Fibroblast of mammary gland (primary cell): ENCODE measurements around the gene NANS.
A peak's percentile ranks its signal among the peaks of the same experiment; 100 is the strongest.
"Not testable (repeated sequence)": the region's sequence is repeated elsewhere in the genome, so short reads cannot be mapped to it uniquely, and the experiment has no call there.

ENCODE experiments used
- DNase-seq: peaks from one replicate; pipeline ENCODE4 v3.0.0-alpha.2; 2010; ENCODE audit warnings: low read depth
- H3K4me3 ChIP-seq: 2 replicates; pipeline ENCODE4 v1.5.1; 2011; ENCODE audit warnings: low read depth, mild to moderate bottlenecking, low read length, moderate library complexity; ENCODE audit not compliant: control insufficient read depth
- TF ChIP-seq, protein P1 (sequence below): conservative IDR thresholded peaks from 2 replicates; pipeline ENCODE4 v1.5.1; 2011; ENCODE audit warnings: low read depth, low read length, inconsistent platforms; ENCODE audit not compliant: control insufficient read depth, insufficient read depth

NANS gene

DNA sequence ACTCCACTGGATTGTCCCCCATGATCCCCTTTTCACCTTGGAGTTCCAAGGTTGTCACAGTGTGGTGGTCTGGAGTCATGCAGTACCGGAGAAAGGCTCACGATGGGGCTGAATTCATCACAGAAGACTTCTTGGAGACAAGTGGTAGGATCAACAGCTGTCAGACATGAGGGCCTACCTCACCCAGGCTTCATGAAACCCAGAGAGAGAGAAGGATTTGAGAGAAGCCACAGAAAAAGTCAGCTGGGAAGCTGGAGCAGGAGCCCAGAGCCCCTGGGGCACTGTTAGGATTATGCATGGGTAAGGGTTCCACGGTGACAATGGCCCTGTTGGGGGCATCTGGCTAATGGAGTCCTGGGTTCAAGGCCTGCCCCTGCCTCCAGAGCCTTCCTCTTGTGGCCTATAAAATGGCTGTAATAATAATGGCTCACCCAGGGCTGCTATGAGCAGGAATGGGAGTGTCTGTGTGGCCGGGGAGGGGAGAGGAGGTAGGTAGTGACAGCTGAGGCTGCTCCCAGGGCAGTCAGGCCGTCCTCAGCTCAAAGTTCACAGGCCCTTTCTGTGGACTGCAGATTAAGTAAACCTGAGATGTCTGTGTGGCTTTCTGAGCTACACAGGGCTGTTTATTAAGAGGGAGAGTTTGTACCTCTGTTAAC lies 61.6 kb downstream of the NANS start:
- peak; percentile 26 for DNase-seq
- H3K4me3 ChIP-seq, result peak overlapping the region; percentile 45

DNA sequence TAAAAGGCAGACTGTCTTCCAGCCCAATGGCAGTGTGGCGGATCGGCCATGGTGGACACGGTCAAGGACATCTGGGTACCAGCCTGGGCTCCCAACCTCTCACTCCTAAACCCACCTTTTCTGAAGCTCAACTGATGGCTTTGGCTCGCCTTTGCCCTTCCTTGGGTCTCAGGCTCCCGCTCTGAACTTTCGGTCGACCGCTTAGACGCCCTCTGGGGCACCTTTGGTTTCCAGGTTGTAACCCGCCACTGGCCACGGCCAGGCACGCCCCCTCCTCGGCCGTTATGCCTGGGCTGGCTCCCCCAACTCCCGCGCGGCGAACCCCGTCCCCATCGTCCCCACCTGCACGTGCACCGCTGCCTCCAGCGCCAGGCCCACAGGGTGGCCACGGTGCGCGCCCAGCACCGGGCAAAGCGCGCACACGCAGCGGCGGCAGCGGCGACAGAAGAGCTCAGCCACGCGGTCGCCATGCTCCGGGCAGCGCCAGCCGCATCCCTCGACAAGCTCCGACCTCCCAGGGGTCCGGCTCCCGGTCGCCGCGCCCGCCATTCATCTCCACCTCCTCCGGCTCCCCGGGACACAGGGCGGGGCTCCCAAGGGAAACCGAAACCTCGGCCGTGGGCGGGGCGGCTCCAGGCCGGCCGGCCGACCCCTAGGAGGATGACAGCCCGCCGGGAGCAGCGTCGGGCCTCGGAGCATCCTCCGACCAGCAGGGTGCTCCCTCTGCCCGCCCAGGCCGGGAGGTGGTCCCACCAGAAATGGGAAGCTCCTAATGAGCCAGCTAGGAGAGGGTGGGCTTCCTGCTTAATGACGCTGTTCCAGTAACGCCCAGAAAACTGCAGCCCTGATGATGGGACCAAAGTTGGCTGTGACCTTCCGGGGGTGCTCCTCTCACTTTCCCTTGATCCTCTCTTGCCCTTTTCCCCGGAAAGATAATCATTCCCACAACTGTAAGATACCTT lies 62.4 kb downstream of the NANS start, which contains the start of gene TRIM14:
Gene TRIM14, minus strand, starts transcription at position 583 of the 962 bp plus-strand sequence. Its CDS starts 34 bp downstream, at position 549.
- TF ChIP-seq, protein P1, sequence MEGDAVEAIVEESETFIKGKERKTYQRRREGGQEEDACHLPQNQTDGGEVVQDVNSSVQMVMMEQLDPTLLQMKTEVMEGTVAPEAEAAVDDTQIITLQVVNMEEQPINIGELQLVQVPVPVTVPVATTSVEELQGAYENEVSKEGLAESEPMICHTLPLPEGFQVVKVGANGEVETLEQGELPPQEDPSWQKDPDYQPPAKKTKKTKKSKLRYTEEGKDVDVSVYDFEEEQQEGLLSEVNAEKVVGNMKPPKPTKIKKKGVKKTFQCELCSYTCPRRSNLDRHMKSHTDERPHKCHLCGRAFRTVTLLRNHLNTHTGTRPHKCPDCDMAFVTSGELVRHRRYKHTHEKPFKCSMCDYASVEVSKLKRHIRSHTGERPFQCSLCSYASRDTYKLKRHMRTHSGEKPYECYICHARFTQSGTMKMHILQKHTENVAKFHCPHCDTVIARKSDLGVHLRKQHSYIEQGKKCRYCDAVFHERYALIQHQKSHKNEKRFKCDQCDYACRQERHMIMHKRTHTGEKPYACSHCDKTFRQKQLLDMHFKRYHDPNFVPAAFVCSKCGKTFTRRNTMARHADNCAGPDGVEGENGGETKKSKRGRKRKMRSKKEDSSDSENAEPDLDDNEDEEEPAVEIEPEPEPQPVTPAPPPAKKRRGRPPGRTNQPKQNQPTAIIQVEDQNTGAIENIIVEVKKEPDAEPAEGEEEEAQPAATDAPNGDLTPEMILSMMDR, result peak; percentile 19
- DNase-seq, result peak; percentile 44
- peak within 1 kb of the TSS; percentile 45 for H3K4me3 ChIP-seq

More for the DNA sequence above, 61.6 kb downstream of the NANS start:
- TF ChIP-seq, protein P1, result peak; percentile 26

DNA sequence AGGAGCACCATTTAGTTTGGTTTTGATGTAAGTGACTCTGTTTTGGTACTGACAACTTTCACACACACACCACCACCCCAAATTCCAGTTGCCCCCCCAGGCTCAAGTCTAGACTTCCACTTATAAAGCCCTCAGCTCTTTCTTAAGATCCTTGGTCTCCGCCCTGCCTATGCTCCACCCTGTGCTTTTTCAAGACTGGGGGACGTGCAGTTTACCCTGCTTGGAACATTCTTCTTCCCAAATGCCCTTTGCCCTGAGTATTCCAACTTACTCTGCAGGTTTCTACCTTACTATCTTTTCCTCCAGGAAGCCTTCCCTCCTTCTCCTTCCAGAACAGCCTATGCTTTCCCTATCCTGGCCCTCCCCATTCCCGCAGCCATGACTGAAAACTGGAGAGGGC lies 63.9 kb downstream of the NANS start:
- no peak overlapping the region for H3K4me3 ChIP-seq
- TF ChIP-seq, protein P1, result no peak
- DNase-seq, result no peak

DNA sequence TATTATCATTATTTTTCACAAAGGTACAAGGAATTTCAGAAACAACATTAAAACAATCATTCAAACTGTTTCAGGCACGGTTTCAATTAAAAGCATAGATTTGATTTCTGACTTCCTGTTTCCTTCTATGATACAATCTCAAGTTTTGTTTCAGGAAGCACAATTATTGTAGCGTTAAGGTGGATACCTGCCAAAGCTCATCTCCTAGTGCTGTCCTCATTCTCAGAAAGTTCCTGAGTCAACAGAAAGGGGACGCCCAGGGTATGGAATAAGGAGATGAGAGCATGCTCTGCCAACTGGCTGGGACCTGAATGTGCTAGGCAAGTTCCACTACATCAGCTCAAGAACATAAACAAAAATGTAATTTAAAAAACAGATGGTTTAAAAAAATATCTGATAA lies 64.5 kb downstream of the NANS start:
- H3K4me3 ChIP-seq, result no peak overlapping the region
- TF ChIP-seq, protein P1, result no peak
- peak; percentile 22 for DNase-seq

DNA sequence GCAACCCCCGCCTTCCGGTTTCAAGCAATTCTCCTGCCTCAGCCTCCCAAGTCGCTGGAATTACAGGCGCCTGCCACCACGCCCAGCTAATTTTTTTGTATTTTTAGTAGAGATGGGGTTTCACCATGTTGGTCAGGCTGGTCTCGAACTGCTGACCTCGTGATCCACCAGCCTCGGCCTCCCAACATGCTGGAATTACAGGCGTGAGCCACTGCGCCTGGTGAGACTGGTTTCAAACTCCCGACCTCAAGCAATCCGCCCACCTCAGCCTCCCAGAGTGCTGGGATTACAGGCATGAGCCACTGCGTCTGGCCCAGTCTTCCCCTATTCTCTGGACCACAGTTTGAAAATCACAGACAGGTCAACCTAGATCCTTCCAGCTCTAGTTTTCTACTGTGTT lies 67.6 kb downstream of the NANS start:
- H3K4me3 ChIP-seq, DNase-seq: not testable (repeated sequence)

DNA sequence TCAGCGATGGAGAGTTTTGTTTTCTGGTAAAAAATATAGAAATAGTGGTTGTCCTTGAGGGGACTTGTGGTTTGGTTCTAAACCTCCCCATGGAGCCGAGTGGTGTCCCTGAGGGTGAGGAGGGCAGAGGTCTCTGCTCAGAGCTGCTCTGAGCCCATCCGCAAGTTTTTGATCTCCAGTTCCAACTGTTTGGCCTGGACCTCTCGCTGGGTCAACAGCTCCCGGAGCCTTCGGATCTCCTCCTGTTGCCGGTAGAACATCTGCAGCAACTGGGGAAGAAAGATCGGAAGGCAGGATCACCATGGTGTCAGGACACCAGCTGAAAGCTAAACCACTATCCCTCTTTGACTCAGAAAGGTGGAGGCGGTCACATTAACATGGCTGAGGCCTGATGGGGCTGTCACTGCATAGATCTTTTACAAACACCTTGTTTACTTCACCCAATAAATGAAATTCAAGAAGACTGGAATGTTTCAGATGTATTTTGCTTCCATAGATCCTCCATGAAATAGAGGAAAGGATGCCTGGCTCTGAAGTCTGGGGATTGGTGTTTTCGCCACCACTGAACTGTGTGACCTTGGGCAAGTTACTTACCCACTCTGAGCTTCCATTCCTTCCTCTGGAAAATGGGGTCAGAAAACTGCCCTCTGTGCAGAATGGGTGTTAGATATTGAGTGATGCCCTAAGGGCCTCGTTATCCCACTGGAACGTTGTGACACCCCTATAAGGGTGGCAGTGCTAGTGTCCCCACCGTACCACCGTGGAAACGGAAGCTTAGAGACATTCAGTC lies 68.3 kb downstream of the NANS start:
- DNase-seq, result no peak
- no peak overlapping the region for H3K4me3 ChIP-seq
- TF ChIP-seq, protein P1, result no peak

DNA sequence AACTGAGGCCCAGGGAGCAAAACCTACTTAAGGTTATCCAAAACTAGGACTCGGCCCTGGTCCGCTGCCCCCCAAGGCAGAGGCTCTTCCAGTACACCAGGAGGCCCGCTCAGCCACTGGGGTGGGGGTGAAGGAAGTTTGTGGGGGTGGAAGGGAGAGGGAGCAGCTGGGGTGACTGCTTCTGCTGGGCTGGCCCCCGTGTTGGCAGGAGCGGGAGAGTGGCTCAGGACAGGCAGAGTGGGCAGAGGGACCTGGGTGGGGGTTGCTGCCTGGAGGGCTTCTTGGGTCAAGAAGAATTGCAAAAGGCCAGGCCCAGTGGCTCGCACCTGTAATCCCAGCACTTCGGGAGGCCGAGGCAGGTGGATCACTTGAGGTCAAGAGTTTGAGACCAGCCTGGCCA lies 70.7 kb downstream of the NANS start:
- no peak overlapping the region for H3K4me3 ChIP-seq
- TF ChIP-seq, protein P1, result no peak
- DNase-seq, result no peak
